HEK293T (cell line): Measurements from ENCODE around the gene ZNF41.

Source experiments
- CTCF ChIA-PET: fragments of 350-600 bp; formaldehyde crosslinking; extraction: SDS; loops from one replicate; lab custom pipeline; 2021; ENCODE audit warnings: antibody characterized with exemption, inconsistent platforms; lab: Yijun Ruan, JAX
- POLR2A ChIA-PET: fragments of 350-600 bp; formaldehyde crosslinking; extraction: SDS; loops from one replicate; lab custom pipeline; 2020; ENCODE audit warnings: antibody characterized with exemption, inconsistent platforms; lab: Yijun Ruan, JAX
- DNase-seq: peaks from one replicate; pipeline ENCODE4 v3.0.0; 2012; ENCODE audit warnings: mixed read lengths; ENCODE audit errors: extremely low spot score
- ARNT ChIP-seq: fragments of 450-650 bp; IDR thresholded peaks from 2 replicates; pipeline ENCODE4 v1.6.1; 2017; ENCODE audit warnings: mild to moderate bottlenecking
- BHLHE40 ChIP-seq: fragments of 450-650 bp; IDR thresholded peaks from 2 replicates; pipeline ENCODE4 v1.6.1; 2016; ENCODE audit warnings: mild to moderate bottlenecking, moderate library complexity, borderline replicate concordance
- CTBP1 ChIP-seq: fragments of 450-650 bp; IDR thresholded peaks from 2 replicates; pipeline ENCODE4 v1.6.1; 2016; ENCODE audit warnings: borderline replicate concordance
- ELF4 ChIP-seq: fragments of 450-650 bp; IDR thresholded peaks from 2 replicates; pipeline ENCODE4 v1.6.1; 2017; ENCODE audit warnings: antibody characterized with exemption
- FOXA1 ChIP-seq: fragments of 450-650 bp; IDR thresholded peaks from 2 replicates; pipeline ENCODE4 v1.6.1; 2016; ENCODE audit warnings: mild to moderate bottlenecking
- FOXK2 ChIP-seq: fragments of 450-650 bp; IDR thresholded peaks from 2 replicates; pipeline ENCODE4 v1.6.1; 2016; ENCODE audit warnings: mild to moderate bottlenecking
- FOXM1 ChIP-seq: fragments of 450-650 bp; IDR thresholded peaks from 2 replicates; pipeline ENCODE4 v1.6.1; 2017; ENCODE audit warnings: mild to moderate bottlenecking, borderline replicate concordance
- HDGF ChIP-seq: fragments of 450-650 bp; IDR thresholded peaks from 2 replicates; pipeline ENCODE4 v1.6.1; 2017; ENCODE audit warnings: antibody characterized with exemption, borderline replicate concordance
- L3MBTL2 ChIP-seq: fragments of 450-650 bp; conservative IDR thresholded peaks from 2 replicates; pipeline ENCODE4 v1.6.1; 2016; ENCODE audit warnings: mild to moderate bottlenecking
- LEF1 ChIP-seq: fragments of 450-650 bp; IDR thresholded peaks from 2 replicates; pipeline ENCODE4 v1.6.1; 2017; ENCODE audit warnings: mild to moderate bottlenecking, borderline replicate concordance
- NFRKB ChIP-seq: fragments of 450-650 bp; IDR thresholded peaks from 2 replicates; pipeline ENCODE4 v1.6.1; 2016; ENCODE audit warnings: mild to moderate bottlenecking, moderate library complexity
- SP1 ChIP-seq: fragments of 450-650 bp; IDR thresholded peaks from 2 replicates; pipeline ENCODE4 v1.6.1; 2017
- SUZ12 ChIP-seq: fragments of 450-650 bp; IDR thresholded peaks from 2 replicates; pipeline ENCODE4 v1.6.1; 2016; ENCODE audit warnings: mild to moderate bottlenecking
- TARDBP ChIP-seq: fragments of 450-650 bp; IDR thresholded peaks from 2 replicates; pipeline ENCODE4 v1.6.1; 2016
- ZNF384 ChIP-seq: fragments of 450-650 bp; IDR thresholded peaks from 2 replicates; pipeline ENCODE4 v1.6.1; 2016
- TF ChIP-seq, protein P1 (sequence below): fragments of 450-650 bp; IDR thresholded peaks from 2 replicates; pipeline ENCODE4 v1.6.1; 2016

Gene ZNF41

DNA sequence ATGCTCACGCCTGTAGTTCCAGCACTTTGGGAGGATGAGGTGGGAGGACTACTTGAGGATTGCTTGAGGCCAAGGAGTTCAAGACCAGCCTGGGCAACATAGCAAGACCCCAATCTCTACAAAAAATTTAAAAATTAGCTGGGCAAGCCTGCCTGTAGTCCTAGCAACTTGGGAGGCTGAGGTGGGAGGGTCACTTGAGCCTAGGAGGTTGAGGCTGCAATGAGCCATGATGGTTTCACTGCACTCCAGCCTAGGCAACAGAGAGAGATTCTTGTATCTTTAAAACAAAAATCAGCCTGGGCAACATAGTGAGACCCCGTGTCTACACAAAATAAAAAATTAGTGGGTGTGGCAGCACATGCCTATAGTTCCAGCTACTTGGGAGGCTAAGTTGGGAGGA, 1.9 kb downstream of the ZNF41 start:
- CTCF ChIA-PET, result interaction anchor here (1.1 kb wide), 1 partner anchor 15 kb away, joined by 3 read pairs; no protein-coding TSS in a partner anchor
- no peak for DNase-seq
- no peak for TF ChIP-seq HDGF
- no peak for TF ChIP-seq CTBP1
- no peak for TF ChIP-seq FOXK2
- TF ChIP-seq NFRKB, result no peak
- no peak for TF ChIP-seq ARNT
- TF ChIP-seq, protein P1, sequence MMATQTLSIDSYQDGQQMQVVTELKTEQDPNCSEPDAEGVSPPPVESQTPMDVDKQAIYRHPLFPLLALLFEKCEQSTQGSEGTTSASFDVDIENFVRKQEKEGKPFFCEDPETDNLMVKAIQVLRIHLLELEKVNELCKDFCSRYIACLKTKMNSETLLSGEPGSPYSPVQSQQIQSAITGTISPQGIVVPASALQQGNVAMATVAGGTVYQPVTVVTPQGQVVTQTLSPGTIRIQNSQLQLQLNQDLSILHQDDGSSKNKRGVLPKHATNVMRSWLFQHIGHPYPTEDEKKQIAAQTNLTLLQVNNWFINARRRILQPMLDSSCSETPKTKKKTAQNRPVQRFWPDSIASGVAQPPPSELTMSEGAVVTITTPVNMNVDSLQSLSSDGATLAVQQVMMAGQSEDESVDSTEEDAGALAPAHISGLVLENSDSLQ, result no peak
- no peak for TF ChIP-seq SUZ12
- TF ChIP-seq LEF1, result no peak
- TF ChIP-seq ELF4, result no peak
- no peak for TF ChIP-seq ZNF384
- TF ChIP-seq L3MBTL2, result no peak
- no peak for TF ChIP-seq FOXA1
- no peak for TF ChIP-seq BHLHE40
- no peak for TF ChIP-seq SP1
- POLR2A ChIA-PET, result no interaction called here

DNA sequence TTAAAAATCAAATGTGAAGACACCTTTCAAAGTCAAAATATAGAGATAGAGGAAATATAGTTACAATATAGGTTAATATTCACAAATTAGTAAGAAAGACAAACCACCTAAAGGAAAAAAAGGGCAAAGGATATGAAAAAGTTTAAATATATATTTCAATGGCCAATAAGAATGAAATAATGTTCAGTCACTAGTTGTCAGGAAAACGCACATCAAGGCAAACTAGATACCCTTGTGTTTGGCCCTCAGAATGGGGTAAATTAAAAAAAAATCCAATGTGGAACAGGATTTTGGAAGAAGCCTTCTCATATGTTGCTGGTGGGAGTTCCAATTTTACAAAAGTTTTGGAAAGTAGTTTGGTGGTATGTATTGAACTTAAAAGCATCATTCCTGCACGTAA, 2.4 kb downstream of the ZNF41 start:
- POLR2A ChIA-PET, result no interaction called here
- TF ChIP-seq ARNT (no peak), ZNF384 (no peak), SP1 (no peak), FOXA1 (no peak), FOXM1 (no peak), BHLHE40 (no peak), NFRKB (no peak), SUZ12 (no peak), HDGF (no peak), L3MBTL2 (no peak)
- TF ChIP-seq, protein P1, result no peak
- DNase-seq, result no peak
- CTCF ChIA-PET, result no interaction called here

DNA sequence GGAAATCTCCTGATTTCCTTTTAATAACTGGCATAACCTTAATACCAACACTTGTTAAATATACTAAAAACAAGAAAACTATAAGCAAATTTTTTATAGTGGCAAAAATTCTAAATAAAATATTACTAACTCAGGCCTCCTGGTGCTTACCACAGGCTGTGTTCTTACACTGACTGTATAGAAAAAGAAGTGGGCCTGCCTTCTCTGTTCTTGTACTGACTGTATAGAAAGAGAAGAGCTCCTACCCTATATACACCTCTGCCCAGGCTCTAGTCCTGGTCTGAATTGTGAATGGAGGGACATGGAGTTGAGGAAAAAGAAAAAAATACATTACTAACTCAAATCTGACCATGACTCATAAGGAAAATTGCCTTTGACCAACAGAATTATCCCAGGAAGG, 7.5 kb downstream of the ZNF41 start:
- TF ChIP-seq L3MBTL2 (no peak), BHLHE40 (no peak), SUZ12 (no peak), SP1 (no peak), ZNF384 (no peak)
- CTCF ChIA-PET, result no interaction called here
- no peak for DNase-seq
- POLR2A ChIA-PET, result interaction anchor here (1.1 kb wide), 1 partner anchor 242 kb away, joined by 4 read pairs; no protein-coding TSS in a partner anchor

DNA sequence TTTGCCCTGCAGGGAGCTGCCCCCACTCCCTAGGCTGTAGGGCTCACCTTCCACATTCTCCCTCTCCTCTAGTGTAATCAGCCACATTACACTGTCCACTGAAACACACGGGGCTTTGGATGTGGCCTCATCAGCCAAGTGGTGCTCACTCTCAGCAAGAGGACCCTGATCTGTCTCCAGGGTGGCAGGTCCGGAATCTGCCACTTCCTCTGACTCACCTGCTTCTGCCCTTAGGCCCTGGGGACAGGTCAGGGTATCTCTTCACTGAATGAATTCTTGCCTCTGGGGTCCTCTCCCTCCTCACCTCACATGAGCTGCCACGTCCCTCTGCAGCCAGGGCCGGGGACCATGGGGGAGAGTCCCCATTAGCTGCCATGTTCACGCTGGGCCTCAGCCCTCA, 15.9 kb downstream of the ZNF41 start:
- POLR2A ChIA-PET, result no interaction called here
- no peak for TF ChIP-seq FOXA1
- TF ChIP-seq ARNT, result no peak
- no peak for TF ChIP-seq SP1
- no peak for TF ChIP-seq ELF4
- no peak for TF ChIP-seq ZNF384
- TF ChIP-seq BHLHE40, result no peak
- no peak for DNase-seq
- CTCF ChIA-PET, result no interaction called here

DNA sequence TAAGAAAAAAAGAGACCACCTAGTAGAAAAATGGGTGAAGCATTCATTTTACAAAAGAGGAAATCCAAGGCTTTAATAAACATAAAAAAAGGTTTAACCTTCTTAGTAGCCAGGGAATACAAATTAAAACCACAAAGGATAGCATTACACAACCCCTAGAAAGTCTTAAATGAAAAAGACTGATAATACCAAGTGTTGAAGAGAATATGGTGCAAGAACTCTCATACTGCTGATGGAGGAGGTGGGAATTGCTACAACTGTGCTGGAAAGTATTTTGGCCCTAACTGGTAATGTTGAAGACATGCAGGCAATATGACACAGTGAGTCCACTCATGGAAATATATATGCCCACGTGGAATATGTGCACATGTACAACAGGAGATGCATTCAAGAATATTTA, 22.5 kb downstream of the ZNF41 start:
- TF ChIP-seq BHLHE40 (no peak), FOXK2 (no peak), LEF1 (no peak), SUZ12 (no peak), FOXA1 (no peak), ARNT (no peak), SP1 (no peak), TARDBP (no peak), FOXM1 (no peak), CTBP1 (no peak), HDGF (no peak)
- ChIA-PET CTCF (no interaction called here), POLR2A (no interaction called here)
- no peak for DNase-seq

DNA sequence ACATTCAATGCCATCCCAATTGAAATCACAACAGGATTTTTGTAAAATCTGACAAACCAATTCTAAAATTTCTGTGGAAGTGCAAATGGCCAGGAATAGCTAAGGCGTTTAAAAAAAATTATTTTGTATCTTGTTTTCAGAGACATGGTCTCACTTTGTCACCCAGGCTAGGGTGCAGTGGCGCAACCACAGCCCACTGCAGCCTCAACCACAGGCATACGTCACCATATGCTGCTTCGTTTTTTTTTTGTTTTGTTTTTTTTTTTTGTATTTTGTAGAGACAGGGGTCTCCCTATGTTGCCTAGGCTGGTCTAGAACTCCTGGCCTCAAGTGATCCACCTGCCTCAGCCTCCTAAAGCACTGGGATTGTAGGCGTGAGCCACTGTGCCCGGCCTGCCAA, 24.5 kb downstream of the ZNF41 start:
- DNase-seq, result no peak
- ChIA-PET POLR2A (no interaction called here), CTCF (no interaction called here)
- TF ChIP-seq FOXA1, result no peak

DNA sequence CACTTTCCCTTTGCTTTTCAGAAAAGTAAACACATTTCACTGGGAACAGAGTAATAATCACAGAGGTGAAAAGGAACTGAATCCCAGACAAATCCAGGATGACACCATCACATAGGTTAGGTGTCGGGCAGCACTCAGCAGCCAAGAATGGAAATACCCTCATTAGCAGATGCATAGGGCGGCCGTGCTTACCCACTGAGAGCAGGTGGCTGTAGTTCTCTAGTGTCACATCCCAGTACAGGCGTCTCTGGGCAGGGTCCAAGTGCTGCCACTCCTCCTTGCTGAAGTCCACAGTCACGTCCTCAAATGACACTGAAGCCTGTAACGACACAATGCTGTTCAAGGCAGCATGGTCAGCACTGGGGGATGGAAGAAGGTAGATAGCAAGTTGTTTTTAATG, 26.9 kb downstream of the ZNF41 start:
- ChIA-PET POLR2A (no interaction called here), CTCF (no interaction called here)
- no peak for DNase-seq
- no peak for TF ChIP-seq FOXA1
- no peak for TF ChIP-seq L3MBTL2
- no peak for TF ChIP-seq TARDBP
- TF ChIP-seq FOXM1, result no peak
- TF ChIP-seq SP1, result no peak
- no peak for TF ChIP-seq CTBP1
- TF ChIP-seq ARNT, result no peak
- no peak for TF ChIP-seq SUZ12
- TF ChIP-seq FOXK2, result no peak
- no peak for TF ChIP-seq ELF4

DNA sequence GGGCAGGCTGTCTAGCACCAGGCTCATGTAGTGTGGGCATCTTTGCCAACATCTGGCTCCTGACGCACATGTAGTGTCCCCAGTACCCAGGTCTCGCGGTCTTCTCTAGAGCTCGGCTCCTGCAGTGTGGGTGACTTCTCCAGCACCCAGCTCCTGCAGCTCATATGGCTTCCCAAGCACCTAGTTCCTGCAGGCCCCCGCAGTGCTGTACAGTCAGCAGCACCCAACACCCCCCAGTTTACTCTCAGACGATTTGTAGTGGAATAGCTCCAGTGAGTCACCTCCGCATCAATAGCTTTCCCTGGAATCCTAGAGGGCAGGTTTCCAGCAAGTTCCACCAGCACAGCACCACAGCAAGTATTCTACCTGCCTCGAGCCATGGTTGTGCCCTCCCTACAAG, 30.9 kb downstream of the ZNF41 start:
- POLR2A ChIA-PET, result no interaction called here
- DNase-seq, result no peak
- CTCF ChIA-PET, result no interaction called here
- no peak for TF ChIP-seq LEF1
- TF ChIP-seq, protein P1, result no peak
- TF ChIP-seq CTBP1, result no peak
- TF ChIP-seq SUZ12, result no peak
- no peak for TF ChIP-seq BHLHE40
- TF ChIP-seq HDGF, result no peak
- no peak for TF ChIP-seq ZNF384
- no peak for TF ChIP-seq FOXA1
- no peak for TF ChIP-seq SP1
